Stimulated activated CD4-positive, alpha-beta T cell treated with anti-CD3 and anti-CD28 coated beads, Interleukin-2, amount 100 ng/mL, for 48 hours (primary cell): ENCODE data around the gene REC8.
A peak's percentile ranks its signal among the peaks of the same experiment; 100 is the strongest.

Experiments
- DNase-seq, 2 donors: peaks; one replicate each; pipeline ENCODE4 v3.0.0-alpha.2; 2020

REC8 gene

DNA sequence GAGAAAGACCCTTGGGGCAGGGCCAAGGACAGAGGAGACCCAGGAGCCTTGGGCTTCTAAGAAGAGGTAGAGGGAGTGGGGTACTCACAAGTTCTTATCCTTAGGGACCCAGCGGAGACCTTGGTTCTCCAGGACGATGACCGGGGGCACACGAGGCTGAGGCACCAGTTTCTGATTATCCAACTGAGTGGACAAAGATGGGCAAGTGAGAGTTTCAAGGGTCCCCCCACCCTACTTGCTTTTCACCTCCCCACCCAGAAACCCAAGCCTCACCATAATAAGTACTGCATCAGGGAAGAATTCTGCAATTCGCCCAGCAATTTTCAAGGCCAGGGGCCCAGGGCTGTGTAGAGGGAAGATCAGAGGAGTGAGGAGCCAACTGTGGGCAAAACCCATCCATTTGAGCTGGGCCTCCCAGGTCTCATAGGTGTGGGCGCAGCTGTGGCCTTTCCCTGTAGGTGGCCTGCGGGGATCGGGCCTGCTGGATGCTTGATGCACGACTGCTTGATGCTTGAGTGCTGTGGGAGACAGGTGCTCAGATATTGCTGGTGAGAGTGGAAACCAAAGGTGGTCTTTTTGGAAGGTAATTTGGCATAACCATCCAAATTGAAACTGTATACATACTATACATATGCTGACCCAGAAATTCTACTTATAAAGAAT, 32.5 kb upstream of the REC8 start:
- no peak for DNase-seq

DNA sequence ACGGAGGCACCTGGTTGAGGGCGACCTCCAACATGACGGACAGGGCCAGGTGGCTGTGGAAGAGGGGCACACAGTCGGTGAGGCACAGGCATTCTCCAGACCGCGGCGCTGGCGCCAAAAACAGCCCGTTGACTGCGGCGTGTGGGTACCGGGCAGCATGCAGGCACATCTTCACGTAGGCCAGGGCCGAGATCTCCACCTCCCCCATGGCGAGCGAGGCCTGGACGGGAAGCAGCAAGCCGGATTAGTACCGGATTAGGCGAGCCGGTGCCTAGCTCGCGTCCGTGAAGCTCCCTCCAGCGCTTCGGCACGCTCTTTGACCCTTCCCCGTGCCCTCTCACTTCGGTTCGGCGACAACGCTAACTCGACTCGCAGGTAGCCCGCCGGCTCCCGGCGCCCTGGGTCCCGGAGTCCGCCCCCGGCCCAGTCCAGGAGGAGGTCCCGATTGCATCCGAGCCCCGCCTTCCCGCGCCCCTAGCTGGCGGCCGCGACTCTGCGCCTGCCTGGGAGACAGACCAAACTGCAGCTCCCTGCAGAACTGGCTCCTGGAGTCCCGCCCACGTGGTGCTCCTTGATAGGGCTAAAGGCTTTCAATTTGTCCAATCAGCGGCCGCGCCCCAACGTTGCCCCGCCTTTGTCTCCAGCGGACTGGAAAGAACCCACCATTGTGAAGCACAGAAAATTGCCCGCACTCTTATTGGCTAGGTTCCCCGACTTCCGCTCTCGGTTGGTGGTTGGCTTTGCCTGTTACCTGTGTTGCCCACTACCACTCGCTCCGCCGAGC, 30.6 kb upstream of the REC8 start, which contains the start of gene EMC9:
Gene EMC9, minus strand, starts transcription at position 495 of the 784 bp plus-strand sequence. Its CDS starts 287 bp downstream, at position 208.
- peak; percentile 99 for DNase-seq

DNA sequence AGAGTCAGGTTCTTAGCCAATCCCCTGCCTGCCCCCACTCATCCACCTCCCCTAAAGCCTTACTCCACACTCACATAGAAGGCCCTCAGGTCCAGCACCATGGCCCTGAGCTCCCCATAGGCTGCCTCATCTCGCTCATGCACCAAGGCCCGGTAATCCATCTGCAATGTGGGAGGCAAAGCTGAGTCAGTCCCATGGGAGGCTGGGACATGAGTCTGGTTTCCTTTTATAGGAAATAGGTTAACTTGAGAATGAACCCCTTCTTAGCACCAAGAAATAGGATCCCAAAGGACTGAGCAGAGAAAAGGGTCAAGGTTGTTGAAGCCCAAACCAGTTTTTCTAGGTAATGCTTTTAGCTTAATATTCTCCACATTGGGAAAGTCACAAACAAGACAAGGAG, 28.4 kb upstream of the REC8 start:
- no peak for DNase-seq

DNA sequence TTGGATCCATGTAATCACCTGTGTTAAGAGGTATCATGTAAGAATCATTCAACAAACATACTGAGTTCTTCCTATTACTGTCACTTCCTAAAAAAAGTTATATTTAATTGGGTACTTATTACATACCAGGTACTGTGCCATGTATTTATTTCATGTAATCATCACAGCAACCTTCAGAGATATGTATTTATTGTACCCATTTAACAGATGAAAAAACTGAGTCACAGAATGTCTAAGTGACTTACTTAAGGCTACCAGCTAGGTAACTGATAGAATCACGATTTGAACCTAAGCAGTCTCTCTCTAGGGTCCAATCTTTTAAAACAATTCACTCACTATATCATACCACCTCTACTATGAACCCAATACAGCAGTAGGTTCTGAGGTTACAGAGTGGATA, 27.4 kb upstream of the REC8 start:
- no peak for DNase-seq

DNA sequence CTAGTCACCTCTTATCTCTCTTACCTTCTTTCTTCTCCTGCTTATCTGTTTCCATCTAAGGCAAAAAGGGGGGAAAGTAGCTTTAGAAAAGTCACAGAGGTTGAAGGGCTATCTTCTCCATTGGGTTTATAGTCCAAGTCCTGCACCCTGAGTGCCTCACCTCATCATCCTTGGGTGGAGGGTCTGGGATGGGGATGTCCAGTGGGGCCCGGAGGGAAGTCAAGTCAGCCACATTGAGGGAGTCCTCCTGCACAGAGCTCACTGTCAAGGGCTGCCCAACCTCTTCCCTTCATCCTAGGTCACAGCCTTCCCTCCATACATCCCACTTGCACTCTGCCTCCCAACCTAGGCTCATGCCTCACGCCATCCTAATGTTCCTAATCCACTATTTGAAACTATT, 26.7 kb upstream of the REC8 start:
- no peak for DNase-seq

DNA sequence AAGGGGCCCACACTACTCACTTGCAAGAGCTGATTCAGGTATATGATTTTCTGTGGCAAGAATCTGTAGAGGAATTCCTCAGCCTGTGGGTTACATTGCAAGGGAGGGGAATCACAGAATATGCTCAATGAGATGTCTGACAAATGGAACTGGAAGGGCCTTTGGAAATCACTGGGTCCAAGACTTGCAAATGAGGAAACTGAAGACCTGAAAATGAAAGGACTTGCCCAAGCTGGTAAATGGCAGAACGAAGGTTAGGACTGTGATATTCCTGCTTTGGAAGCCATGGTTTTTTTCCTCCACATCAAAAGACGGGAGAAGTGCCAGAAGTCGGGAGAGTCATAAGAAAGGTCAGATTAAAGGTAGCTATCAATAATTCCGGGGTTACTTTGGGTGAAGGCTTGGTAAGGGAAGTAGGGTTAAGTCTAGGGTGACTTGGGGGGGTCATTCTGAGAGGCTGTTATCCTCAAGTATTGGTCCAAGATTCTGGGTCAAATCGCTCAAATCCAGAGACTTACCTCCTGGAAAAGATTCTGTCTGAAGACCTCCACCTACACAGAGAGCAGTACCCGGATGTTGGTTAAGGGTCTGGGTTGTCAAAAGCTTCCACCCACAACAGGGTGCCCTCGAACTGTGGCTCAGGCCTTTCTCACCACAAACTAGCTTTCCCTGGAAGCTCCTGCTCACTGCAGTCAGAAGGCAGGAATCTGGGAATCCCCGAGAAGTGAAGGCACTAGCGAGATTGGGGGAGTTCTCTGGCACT, 26.0 kb upstream of the REC8 start:
- DNase-seq: no peak

DNA sequence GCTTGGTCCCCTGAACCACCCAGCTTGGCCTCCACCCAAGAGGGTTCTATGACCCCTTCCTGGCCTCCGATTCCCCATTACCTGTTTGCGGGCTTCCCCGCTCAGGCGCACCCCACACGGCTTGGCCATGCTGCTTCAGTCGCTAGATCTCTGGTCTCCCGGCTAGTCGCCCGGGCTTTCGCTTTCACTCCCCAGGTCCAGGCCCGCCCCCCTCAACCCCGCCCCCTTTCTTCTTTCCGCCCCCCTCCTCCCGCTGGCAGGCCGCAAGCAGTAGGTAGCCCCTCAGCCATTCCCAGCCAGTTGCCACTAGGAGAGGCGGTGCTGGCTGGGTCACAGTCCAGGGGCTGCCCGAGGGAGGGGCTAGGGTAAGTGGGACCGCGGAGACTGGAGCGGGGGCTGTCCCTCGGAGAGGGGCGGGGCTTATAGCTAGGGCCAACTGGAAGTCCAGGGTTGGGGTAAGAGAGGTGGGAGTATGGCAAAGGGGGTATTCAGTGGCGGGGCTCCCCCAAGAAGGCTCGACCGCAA, 25.4 kb upstream of the REC8 start, which contains the start of gene PSME2:
Gene PSME2, minus strand, starts transcription at position 158 of the 525 bp plus-strand sequence. Its CDS starts 29 bp downstream, at position 129.
- peak; percentile 84 to 86 for DNase-seq

DNA sequence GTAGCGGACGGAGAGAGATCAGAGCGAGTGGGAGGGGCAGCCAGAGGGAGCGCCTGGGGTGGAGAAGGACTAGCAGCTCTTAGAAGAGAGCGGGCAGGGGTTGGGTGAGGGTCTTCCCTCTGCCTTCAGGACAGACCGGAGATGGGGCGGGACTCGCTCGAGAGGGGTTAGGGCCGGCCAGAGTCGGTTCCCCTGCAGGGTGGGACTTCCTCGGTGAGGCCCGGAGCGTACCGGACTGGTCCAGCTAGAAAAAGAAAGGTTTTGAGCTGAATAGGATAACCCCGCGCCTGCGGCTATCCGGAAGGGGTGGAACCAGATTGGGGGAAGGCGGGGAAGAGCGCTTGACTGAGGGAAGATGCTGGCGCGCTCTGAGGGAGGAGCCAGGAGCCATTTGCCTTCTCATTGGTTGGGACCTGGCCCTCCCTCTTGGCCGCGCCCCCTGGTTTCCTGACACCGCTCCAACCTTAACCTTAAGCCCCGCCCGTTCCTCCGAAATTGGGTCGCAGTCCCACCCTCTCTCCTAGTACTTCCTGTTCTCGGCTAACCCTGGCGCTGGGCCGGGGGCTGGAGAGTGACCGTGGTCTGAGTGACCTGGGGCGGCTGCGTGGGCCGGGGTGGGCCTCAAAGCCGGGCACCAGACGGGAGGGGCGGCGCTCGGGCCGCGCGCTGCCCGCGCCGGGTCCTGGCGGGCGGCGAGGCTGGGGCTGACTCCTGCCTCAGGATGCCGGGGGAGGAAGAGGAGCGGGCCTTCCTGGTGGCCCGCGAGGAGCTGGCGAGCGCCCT, 24.7 kb upstream of the REC8 start, which contains the start of gene RNF31:
Gene RNF31, plus strand, starts transcription at position 521 of the 783 bp plus-strand sequence. Its CDS starts 201 bp downstream, at position 722.
- DNase-seq: peak; percentile 94 to 96

DNA sequence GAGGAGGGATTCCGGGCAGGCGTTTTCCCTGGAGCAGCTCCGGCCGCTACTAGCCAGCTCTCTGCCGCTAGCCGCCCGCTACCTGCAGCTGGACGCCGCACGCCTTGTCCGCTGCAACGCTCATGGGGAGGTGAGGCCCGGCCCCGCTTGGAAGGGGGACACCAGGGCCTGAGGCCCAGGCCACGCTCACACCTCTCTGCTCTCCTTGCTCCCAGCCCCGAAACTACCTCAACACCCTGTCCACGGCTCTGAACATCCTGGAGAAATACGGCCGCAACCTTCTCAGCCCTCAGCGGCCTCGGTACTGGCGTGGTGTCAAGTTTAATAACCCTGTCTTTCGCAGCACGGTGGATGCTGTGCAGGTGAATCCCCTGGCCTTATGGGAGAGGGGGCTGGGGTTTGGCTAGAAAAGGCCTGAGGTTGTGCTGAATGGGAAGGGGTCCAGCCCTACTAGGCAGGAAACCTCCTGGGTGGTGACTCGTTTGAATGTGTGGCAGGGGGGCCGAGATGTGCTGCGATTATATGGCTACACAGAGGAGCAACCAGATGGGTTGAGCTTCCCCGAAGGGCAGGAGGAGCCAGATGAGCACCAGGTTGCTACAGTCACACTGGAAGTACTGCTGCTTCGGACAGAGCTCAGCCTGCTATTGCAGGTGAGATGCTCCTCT, 24.0 kb upstream of the REC8 start:
- no peak for DNase-seq

DNA sequence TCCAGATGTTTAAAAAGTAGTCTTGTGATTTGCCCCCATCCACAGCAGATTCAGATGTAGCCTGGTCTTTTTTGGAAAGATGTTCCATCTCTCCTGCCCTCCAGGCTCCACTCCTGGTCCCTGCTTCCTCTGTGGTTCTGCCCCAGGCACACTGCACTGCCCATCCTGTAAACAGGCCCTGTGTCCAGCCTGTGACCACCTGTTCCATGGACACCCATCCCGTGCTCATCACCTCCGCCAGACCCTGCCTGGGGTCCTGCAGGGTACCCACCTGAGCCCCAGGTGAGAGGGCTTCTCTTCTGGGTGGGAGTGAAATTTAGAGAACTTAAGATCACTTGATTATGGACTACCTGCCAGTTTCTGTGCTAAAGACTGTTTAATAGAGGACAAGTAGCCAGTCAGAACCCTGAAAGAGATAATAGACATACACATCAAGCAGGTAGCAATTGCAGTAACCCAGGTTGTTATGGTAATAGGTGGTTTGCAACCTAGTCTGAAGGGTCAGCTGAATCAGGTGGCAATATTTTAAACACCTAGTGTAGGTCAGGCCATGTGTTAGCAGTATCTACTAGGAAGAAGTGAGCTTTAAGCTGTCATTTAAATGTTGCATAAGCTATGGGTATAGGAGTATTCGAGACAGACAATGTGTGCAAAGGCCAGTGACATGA, 22.4 kb upstream of the REC8 start:
- no peak for DNase-seq

DNA sequence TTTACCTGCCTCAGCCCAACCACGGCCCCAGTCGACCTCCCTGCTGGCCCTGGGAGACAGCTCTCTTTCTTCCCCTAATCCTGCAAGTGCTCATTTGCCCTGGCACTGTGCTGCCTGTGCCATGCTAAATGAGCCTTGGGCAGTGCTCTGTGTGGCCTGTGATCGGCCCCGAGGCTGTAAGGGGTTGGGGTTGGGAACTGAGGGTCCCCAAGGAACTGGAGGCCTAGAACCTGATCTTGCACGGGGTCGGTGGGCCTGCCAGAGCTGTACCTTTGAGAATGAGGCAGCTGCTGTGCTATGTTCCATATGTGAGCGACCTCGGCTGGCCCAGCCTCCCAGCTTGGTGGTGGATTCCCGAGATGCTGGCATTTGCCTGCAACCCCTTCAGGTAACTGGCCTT, 21.8 kb upstream of the REC8 start:
- DNase-seq: no peak

DNA sequence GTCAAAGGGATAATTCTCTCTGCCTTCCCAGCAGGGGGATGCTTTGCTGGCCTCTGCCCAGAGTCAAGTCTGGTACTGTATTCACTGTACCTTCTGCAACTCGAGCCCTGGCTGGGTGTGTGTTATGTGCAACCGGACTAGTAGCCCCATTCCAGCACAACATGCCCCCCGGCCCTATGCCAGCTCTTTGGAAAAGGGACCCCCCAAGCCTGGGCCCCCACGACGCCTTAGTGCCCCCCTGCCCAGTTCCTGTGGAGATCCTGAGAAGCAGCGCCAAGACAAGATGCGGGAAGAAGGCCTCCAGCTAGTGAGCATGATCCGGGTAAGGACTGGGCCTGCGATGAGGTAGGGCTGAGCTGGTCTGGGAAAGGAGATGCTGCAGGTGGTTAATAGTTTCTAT, 21.3 kb upstream of the REC8 start:
- no peak for DNase-seq

DNA sequence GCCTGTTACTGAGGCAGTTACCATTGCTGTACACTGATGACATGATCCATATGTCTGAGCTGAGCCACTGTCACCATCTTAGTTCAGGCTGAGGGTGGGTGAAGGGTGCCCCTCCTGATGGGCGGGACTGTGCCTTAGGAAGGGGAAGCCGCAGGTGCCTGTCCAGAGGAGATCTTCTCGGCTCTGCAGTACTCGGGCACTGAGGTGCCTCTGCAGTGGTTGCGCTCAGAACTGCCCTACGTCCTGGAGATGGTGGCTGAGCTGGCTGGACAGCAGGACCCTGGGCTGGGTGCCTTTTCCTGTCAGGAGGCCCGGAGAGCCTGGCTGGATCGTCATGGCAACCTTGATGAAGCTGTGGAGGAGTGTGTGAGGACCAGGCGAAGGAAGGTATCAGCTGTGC, 20.9 kb upstream of the REC8 start:
- DNase-seq: no peak

DNA sequence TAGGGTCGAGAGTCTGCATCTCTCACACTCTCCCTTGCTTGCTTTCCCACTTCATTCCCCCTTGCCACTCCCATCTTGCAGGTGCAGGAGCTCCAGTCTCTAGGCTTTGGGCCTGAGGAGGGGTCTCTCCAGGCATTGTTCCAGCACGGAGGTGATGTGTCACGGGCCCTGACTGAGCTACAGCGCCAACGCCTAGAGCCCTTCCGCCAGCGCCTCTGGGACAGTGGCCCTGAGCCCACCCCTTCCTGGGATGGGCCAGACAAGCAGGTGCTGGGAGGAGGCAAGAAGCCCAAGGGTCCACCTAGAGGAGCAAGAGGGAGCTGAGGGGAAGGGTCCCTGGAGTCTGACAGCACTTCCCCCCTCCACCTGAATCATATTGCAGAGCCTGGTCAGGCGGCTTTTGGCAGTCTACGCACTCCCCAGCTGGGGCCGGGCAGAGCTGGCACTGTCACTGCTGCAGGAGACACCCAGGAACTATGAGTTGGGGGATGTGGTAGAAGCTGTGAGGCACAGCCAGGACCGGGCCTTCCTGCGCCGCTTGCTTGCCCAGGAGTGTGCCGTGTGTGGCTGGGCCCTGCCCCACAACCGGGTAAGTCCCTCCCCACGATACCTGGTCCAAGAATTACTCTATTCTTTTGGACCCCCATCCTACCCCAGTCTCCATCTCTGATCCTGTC, 20.3 kb upstream of the REC8 start:
- no peak for DNase-seq

DNA sequence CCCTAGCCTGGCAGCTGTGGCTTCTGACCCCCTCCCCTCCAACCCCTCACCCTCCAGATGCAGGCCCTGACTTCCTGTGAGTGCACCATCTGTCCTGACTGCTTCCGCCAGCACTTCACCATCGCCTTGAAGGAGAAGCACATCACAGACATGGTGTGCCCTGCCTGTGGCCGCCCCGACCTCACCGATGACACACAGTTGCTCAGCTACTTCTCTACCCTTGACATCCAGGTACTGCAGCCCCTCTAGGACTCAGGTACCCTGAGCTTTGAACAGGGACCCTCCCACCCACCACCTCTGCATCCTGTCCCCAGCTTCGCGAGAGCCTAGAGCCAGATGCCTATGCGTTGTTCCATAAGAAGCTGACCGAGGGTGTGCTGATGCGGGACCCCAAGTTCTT, 16.8 kb upstream of the REC8 start:
- no peak for DNase-seq

DNA sequence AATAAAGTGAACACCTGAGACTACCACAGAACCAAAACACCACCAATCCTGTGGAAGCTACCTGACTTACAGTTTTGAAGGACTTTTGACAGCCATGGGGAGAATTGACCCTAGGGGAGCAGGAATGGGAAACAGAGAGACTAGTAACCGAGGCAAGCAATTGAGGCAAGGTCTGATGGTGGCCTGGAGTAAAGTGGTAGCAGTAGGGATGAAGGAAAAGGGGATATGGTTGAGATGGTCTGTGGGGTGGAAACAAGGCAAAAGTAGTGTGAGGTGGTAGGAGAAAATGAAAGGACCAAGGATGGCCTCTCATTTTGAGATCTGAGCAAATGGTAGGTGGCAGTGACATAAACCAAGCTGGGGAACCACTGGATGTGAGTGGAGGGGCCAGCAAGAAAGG, 15.0 kb upstream of the REC8 start:
- DNase-seq: no peak

DNA sequence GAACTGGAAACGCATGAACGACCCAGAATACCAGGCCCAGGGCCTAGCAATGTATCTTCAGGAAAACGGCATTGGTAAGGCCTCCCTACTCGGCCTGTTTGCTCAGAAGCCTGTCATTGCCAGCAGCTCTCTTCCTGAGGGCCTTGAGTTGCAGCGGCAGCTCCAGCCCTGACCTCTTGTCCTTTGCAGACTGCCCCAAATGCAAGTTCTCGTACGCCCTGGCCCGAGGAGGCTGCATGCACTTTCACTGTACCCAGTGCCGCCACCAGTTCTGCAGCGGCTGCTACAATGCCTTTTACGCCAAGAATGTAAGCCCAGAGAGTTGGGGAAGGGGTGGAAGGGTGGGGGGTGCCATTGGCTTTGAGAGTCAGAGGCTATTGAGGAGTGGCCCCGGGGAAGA, 14.5 kb upstream of the REC8 start:
- no peak for DNase-seq

DNA sequence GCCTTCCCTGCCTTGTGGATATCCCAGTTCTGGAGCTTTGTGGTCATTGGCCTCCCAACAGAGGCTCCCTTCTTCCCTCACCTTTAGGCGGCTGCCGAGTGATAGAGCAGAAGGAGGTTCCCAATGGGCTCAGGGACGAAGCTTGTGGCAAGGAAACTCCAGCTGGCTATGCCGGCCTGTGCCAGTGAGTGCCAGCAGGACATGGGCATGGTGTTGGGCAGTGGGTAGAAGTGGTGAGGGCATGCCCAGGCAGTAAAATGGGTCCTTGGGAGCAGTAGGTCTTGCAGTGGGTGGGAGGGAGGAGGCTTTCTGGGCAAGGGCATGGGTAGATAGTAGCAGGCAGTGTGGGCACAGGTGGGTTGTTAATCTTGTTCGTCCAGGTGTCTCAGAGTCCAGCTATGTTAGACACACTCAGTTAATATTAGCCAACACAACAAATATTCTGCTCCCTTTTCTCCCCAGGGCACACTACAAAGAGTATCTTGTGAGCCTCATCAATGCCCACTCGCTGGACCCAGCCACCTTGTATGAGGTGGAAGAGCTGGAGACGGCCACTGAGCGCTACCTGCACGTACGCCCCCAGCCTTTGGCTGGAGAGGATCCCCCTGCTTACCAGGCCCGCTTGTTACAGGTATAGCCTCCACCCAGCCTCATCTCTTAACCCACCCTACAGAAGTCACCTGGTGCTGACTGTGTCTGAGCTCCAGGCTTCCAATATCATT, 11.9 kb upstream of the REC8 start:
- DNase-seq: no peak

DNA sequence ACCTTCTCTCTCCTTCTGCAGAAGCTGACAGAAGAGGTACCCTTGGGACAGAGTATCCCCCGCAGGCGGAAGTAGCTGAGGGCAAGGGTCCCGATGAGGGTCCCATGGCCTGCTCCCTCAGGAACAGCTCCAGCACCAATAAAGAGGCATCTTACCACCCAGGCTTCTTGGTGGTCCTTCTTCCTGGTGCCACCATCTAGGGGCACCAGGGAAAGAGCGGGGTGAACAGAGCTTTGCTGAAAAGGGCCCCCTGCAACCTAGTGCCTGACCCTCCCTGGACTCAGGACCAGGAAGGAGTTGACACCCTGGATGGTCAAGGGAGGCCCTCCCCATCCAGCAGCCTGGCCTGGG, 11.4 kb upstream of the REC8 start:
- no peak for DNase-seq
